ENCODE data around the gene GDF2.

Gene GDF2

DNA sequence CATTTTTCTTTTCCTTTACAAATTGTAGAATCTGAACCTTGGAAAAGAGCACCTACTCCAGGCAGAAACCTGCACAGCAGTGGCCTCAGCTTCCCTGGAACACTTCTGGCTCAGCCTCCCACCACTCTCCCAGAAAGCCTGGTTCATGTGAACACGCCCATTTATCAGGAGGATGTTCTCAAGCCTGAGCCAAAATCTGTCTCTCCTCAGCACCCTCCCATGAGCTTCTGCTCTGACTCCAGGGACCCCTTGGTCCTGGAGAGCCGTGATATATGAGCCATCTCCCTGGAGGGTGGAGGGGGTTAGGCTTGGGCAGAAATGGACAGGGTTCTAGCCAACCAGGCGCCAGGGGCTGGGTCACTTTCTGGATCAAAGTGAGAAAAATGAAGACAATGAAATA is 10.1 kb downstream of the GDF2 start:
- H3K4me3 ChIP-seq (replicated peaks; ENCODE audit: insufficient read depth, low read length): no peak overlapping the region
- DNase-seq (ENCODE audit: low read depth in 1 of 2, low spot score in 1 of 2): no peak
- no peak for TF ChIP-seq SPI1 (IDR thresholded peaks at IDR 0.05; ENCODE audit: borderline replicate concordance, low read depth)
- no peak for TF ChIP-seq GABPA (IDR thresholded peaks at IDR 0.05; ENCODE audit: low read depth)
- no peak for TF ChIP-seq CTCF (IDR thresholded peaks at IDR 0.05; ENCODE audit: insufficient read depth, low read length)
- TF ChIP-seq REST (IDR thresholded peaks at IDR 0.05; ENCODE audit: insufficient replicate concordance, low read depth): no peak
- TF ChIP-seq POLR2AphosphoS5 (IDR thresholded peaks at IDR 0.05; ENCODE audit: low read depth): no peak

DNA sequence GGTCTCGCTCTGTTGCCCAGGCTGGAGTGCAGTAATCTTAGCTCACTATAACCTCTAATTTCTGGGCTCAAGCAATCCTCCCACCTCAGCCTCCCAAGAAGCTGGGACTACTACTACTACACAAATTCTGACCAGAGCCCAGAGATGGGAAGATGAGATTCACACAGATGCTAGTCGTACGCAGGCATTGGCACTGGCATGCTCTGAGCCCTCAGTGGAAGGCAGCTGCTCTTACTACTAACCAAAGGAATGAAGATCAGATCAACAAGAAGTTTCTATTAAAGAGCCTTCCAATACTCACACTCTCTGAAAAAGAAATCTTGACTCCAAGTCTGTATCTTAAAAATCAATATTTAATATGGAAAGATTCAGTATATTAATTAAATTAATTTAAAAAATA is 10.7 kb downstream of the GDF2 start:
- no peak for DNase-seq (ENCODE audit: low read depth in 1 of 2, low spot score in 1 of 2)
- Histone ChIP-seq H3K4me3 (replicated peaks; ENCODE audit: insufficient read depth, low read length) (no peak overlapping the region), H3K27ac (replicated peaks) (no peak overlapping the region), H3K27me3 (ENCODE audit: insufficient read depth, poor library complexity, severe bottlenecking) (peaks cover 4% of the 10 kb centered on the region)
- TF ChIP-seq REST (IDR thresholded peaks at IDR 0.05; ENCODE audit: insufficient replicate concordance, low read depth) (no peak), CTCF (IDR thresholded peaks at IDR 0.05; ENCODE audit: insufficient read depth, low read length) (no peak), GABPA (IDR thresholded peaks at IDR 0.05; ENCODE audit: low read depth) (no peak), POLR2AphosphoS5 (IDR thresholded peaks at IDR 0.05; ENCODE audit: low read depth) (no peak)

More for the DNA sequence above, 10.1 kb downstream of the GDF2 start:
- Histone ChIP-seq H3K27ac (replicated peaks) (no peak overlapping the region), H3K27me3 (ENCODE audit: insufficient read depth, poor library complexity, severe bottlenecking) (peaks cover 4% of the 10 kb centered on the region)

DNA sequence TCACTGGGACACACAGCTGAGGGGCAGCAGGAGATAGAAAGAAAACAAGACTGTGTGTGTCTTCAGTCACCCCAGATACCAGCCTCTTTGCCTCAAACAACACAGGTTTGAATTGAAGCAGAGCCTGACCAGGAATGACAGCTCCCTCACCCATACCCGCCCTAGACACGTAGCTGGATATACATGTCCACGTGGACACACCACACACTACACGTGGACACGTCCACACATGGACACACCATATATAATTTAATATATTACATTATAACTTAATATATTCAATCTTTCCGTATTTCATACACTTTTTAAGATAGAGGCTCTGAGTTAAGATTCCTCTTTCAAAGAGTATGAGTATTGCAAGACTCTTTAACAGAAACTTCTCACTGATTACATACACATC is 11.3 kb downstream of the GDF2 start:
- H3K4me3 ChIP-seq (replicated peaks; ENCODE audit: insufficient read depth, low read length): no peak overlapping the region
- no peak for DNase-seq (ENCODE audit: low read depth in 1 of 2, low spot score in 1 of 2)
- H3K27me3 ChIP-seq (ENCODE audit: insufficient read depth, poor library complexity, severe bottlenecking): peaks cover 4% of the 10 kb centered on the region

More for the DNA sequence above, 11.3 kb downstream of the GDF2 start:
- no peak overlapping the region for H3K27ac ChIP-seq (replicated peaks)
- TF ChIP-seq GABPA (IDR thresholded peaks at IDR 0.05; ENCODE audit: low read depth) (no peak), POLR2AphosphoS5 (IDR thresholded peaks at IDR 0.05; ENCODE audit: low read depth) (no peak), REST (IDR thresholded peaks at IDR 0.05; ENCODE audit: insufficient replicate concordance, low read depth) (no peak), SPI1 (IDR thresholded peaks at IDR 0.05; ENCODE audit: borderline replicate concordance, low read depth) (no peak), CTCF (IDR thresholded peaks at IDR 0.05; ENCODE audit: insufficient read depth, low read length) (no peak)
